Measurements from ENCODE around the gene CYP4F11. TPM values are rescaled to one million over a fixed set of nuclear protein-coding genes. Genes with fewer than 3 reads are reported as not detected.

The CYP4F11 gene
- polyA plus RNA-seq, 1 experiment: not detected

- H3K36me3 ChIP-seq (ENCODE audit: control insufficient read depth, insufficient read depth, low read length): no peaks in the 10 kb centered on the region
- no peak for DNase-seq (ENCODE audit: low read depth)
- H3K4me3 ChIP-seq (ENCODE audit: low read depth, low read length): no peak overlapping the region
- POLR2A ChIA-PET: no interaction called here
- TF ChIP-seq CTCF (IDR thresholded peaks at IDR 0.05; ENCODE audit: insufficient read depth, low read depth, low read length): no peak
- H3K27me3 ChIP-seq (ENCODE audit: control insufficient read depth, insufficient read depth, low read length): no peaks in the 10 kb centered on the region
- CTCF ChIA-PET: no interaction called here
Measured at GRCh38 chr19:15945301-15945700, 11.0 kb upstream of the CYP4F11 start.

GRCh38 chr19:15944401-15944800 lies 10.1 kb upstream of the CYP4F11 start:
- TF ChIP-seq CTCF (IDR thresholded peaks at IDR 0.05; ENCODE audit: insufficient read depth, low read depth, low read length): no peak
- CTCF ChIA-PET: no interaction called here

GRCh38 chr19:15937771-15938170 lies 3.4 kb upstream of the CYP4F11 start:
- no peak for TF ChIP-seq CTCF (IDR thresholded peaks at IDR 0.05; ENCODE audit: insufficient read depth, low read depth, low read length)
- ChIA-PET POLR2A (no interaction called here), CTCF (no interaction called here)
- H3K36me3 ChIP-seq (ENCODE audit: control insufficient read depth, insufficient read depth, low read length): no peaks in the 10 kb centered on the region
- H3K27me3 ChIP-seq (ENCODE audit: control insufficient read depth, insufficient read depth, low read length): no peaks in the 10 kb centered on the region
- no peak overlapping the region for H3K4me3 ChIP-seq (ENCODE audit: low read depth, low read length)
- no peak for DNase-seq (ENCODE audit: low read depth)

More at GRCh38 chr19:15944401-15944800, 10.1 kb upstream of the CYP4F11 start:
- Histone ChIP-seq H3K4me3 (ENCODE audit: low read depth, low read length) (no peak overlapping the region), H3K27me3 (ENCODE audit: control insufficient read depth, insufficient read depth, low read length) (no peaks in the 10 kb centered on the region), H3K36me3 (ENCODE audit: control insufficient read depth, insufficient read depth, low read length) (no peaks in the 10 kb centered on the region)
- POLR2A ChIA-PET: no interaction called here
- DNase-seq (ENCODE audit: low read depth): no peak

GRCh38 chr19:15936950-15937349 lies 2.6 kb upstream of the CYP4F11 start:
- ChIA-PET POLR2A (no interaction called here), CTCF (no interaction called here)
- DNase-seq (ENCODE audit: low read depth): no peak
- TF ChIP-seq CTCF (IDR thresholded peaks at IDR 0.05; ENCODE audit: insufficient read depth, low read depth, low read length): no peak
- H3K4me3 ChIP-seq (ENCODE audit: low read depth, low read length): no peak overlapping the region
- H3K27me3 ChIP-seq (ENCODE audit: control insufficient read depth, insufficient read depth, low read length): no peaks in the 10 kb centered on the region
- no peaks in the 10 kb centered on the region for H3K36me3 ChIP-seq (ENCODE audit: control insufficient read depth, insufficient read depth, low read length)

GRCh38 chr19:15936173-15936572 lies 1.8 kb upstream of the CYP4F11 start:
- no peak overlapping the region for H3K4me3 ChIP-seq (ENCODE audit: low read depth, low read length)
- no peak for DNase-seq (ENCODE audit: low read depth)
- no peaks in the 10 kb centered on the region for H3K27me3 ChIP-seq (ENCODE audit: control insufficient read depth, insufficient read depth, low read length)
- ChIA-PET POLR2A (no interaction called here), CTCF (no interaction called here)
- TF ChIP-seq CTCF (IDR thresholded peaks at IDR 0.05; ENCODE audit: insufficient read depth, low read depth, low read length): no peak
- H3K36me3 ChIP-seq (ENCODE audit: control insufficient read depth, insufficient read depth, low read length): no peaks in the 10 kb centered on the region

Measured in BJ (cell line).